Measurements from ENCODE around the gene ITGB4. TPM values are rescaled to one million over a fixed set of nuclear protein-coding genes. Genes with fewer than 3 reads are reported as not detected.
"Not testable (repeated sequence)": the region's sequence is repeated elsewhere in the genome, so short reads cannot be mapped to it uniquely, and the experiment has no call there.

The ITGB4 gene
- total RNA-seq, 2 experiments from 2014 or later, result 0.64 to 1.4 TPM

GRCh38 chr17:75777296-75777922 lies 56.1 kb downstream of the ITGB4 start:
- peak overlapping the region; percentile 90 for H3K27ac Mint-ChIP-seq
- H3K27me3 Mint-ChIP-seq, result peaks cover 6% of the 10 kb centered on the region
- H3K4me3 Mint-ChIP-seq, result peak overlapping the region; percentile 92
- H3K9me3 Mint-ChIP-seq, result no peaks in the 10 kb centered on the region
- peaks cover 34% of the 10 kb centered on the region for H3K4me1 Mint-ChIP-seq
- no peak for DNase-seq
- peaks cover 39% of the 10 kb centered on the region for H3K36me3 Mint-ChIP-seq

GRCh38 chr17:75778066-75778860 lies 57.0 kb downstream of the ITGB4 start:
- H3K27me3 Mint-ChIP-seq, DNase-seq, H3K9me3 Mint-ChIP-seq: not testable (repeated sequence)
- H3K4me3 Mint-ChIP-seq, result peak overlapping the region; percentile 92
- H3K4me1 Mint-ChIP-seq, result peaks cover 41% of the 10 kb centered on the region
- H3K36me3 Mint-ChIP-seq, result peaks cover 39% of the 10 kb centered on the region
- peak overlapping the region; percentile 90 for H3K27ac Mint-ChIP-seq

GRCh38 chr17:75778861-75779249 lies 57.6 kb downstream of the ITGB4 start:
- no peak for DNase-seq
- H3K27ac Mint-ChIP-seq, result peak overlapping the region; percentile 90
- peaks cover 46% of the 10 kb centered on the region for H3K4me1 Mint-ChIP-seq
- peak overlapping the region; percentile 92 for H3K4me3 Mint-ChIP-seq
- H3K36me3 Mint-ChIP-seq, result peaks cover 39% of the 10 kb centered on the region
- peaks cover 1% of the 10 kb centered on the region for H3K9me3 Mint-ChIP-seq
- H3K27me3 Mint-ChIP-seq, result peaks cover 6% of the 10 kb centered on the region

- Mint-ChIP-seq H3K36me3 (peaks cover 39% of the 10 kb centered on the region), H3K27ac (peak overlapping the region; percentile 99), H3K4me3 (peak overlapping the region; percentile 92), H3K4me1 (peaks cover 49% of the 10 kb centered on the region), H3K27me3 (peaks cover 6% of the 10 kb centered on the region), H3K9me3 (peaks cover 1% of the 10 kb centered on the region)
- peak; percentile 91 for DNase-seq
These were observed 58.2 kb downstream of the ITGB4 start for GRCh38 chr17:75779250-75779986.

- peaks cover 52% of the 10 kb centered on the region for H3K4me1 Mint-ChIP-seq
- H3K27ac Mint-ChIP-seq, result peak overlapping the region; percentile 99
- no peak for DNase-seq
- H3K36me3 Mint-ChIP-seq, result peaks cover 38% of the 10 kb centered on the region
- H3K4me3 Mint-ChIP-seq, result peak overlapping the region; percentile 92
- peaks cover 6% of the 10 kb centered on the region for H3K27me3 Mint-ChIP-seq
- H3K9me3 Mint-ChIP-seq, result peaks cover 1% of the 10 kb centered on the region
These were observed 59.0 kb downstream of the ITGB4 start for GRCh38 chr17:75779987-75780889.

GRCh38 chr17:75783069-75783783 lies 62.0 kb downstream of the ITGB4 start:
- no peak for DNase-seq
- Mint-ChIP-seq H3K27me3 (peaks cover 6% of the 10 kb centered on the region), H3K27ac (peak overlapping the region; percentile 99), H3K4me1 (peaks cover 44% of the 10 kb centered on the region), H3K9me3 (peaks cover 1% of the 10 kb centered on the region), H3K4me3 (peak overlapping the region; percentile 88), H3K36me3 (peaks cover 13% of the 10 kb centered on the region)

GRCh38 chr17:75783803-75784472 lies 62.7 kb downstream of the ITGB4 start:
- DNase-seq, result peak; percentile 25
- H3K4me1 Mint-ChIP-seq, result peaks cover 44% of the 10 kb centered on the region
- H3K9me3 Mint-ChIP-seq, result peaks cover 1% of the 10 kb centered on the region
- H3K36me3 Mint-ChIP-seq, result peaks cover 6% of the 10 kb centered on the region
- peak overlapping the region; percentile 88 for H3K4me3 Mint-ChIP-seq
- H3K27ac Mint-ChIP-seq, result peak overlapping the region; percentile 99
- peaks cover 6% of the 10 kb centered on the region for H3K27me3 Mint-ChIP-seq

GRCh38 chr17:75784473-75785015 lies 63.3 kb downstream of the ITGB4 start, which contains the start of gene UNK:
Gene UNK (plus strand): TSS chr17:75784806. CDS start chr17:75784881, 75 bp downstream.
- Mint-ChIP-seq H3K4me3 (peak within 1 kb of the TSS; percentile 88), H3K4me1 (peaks cover 44% of the 10 kb centered on the region), H3K9me3 (peaks cover 1% of the 10 kb centered on the region), H3K27ac (peak within 1 kb of the TSS; percentile 99), H3K36me3 (peaks cover 4% of the 10 kb centered on the region), H3K27me3 (peaks cover 5% of the 10 kb centered on the region)
- peak; percentile 95 for DNase-seq

GRCh38 chr17:75785016-75785890 lies 64.0 kb downstream of the ITGB4 start:
- peak overlapping the region; percentile 88 for H3K4me3 Mint-ChIP-seq
- H3K4me1 Mint-ChIP-seq, result peaks cover 37% of the 10 kb centered on the region
- DNase-seq, result peak; percentile 90
- H3K9me3 Mint-ChIP-seq, result peaks cover 1% of the 10 kb centered on the region
- peak overlapping the region; percentile 99 for H3K27ac Mint-ChIP-seq
- H3K27me3 Mint-ChIP-seq, result no peaks in the 10 kb centered on the region
- H3K36me3 Mint-ChIP-seq, result peaks cover 3% of the 10 kb centered on the region

- peaks cover 8% of the 10 kb centered on the region for H3K36me3 Mint-ChIP-seq
- peaks cover 35% of the 10 kb centered on the region for H3K4me1 Mint-ChIP-seq
- DNase-seq, result no peak
- H3K27ac Mint-ChIP-seq, result no peak overlapping the region
- no peaks in the 10 kb centered on the region for H3K27me3 Mint-ChIP-seq
- no peaks in the 10 kb centered on the region for H3K9me3 Mint-ChIP-seq
- no peak overlapping the region for H3K4me3 Mint-ChIP-seq
These were observed 70.0 kb downstream of the ITGB4 start for GRCh38 chr17:75791254-75791653.

- Mint-ChIP-seq H3K9me3 (no peaks in the 10 kb centered on the region), H3K36me3 (peaks cover 6% of the 10 kb centered on the region), H3K4me1 (peaks cover 26% of the 10 kb centered on the region), H3K4me3 (no peak overlapping the region), H3K27ac (peak overlapping the region; percentile 42), H3K27me3 (no peaks in the 10 kb centered on the region)
- DNase-seq, result no peak
These were observed 72.2 kb downstream of the ITGB4 start for GRCh38 chr17:75793460-75793859.

- no peak overlapping the region for H3K27ac Mint-ChIP-seq
These were observed 74.8 kb downstream of the ITGB4 start for GRCh38 chr17:75795820-75796607.

More at GRCh38 chr17:75795820-75796607, 74.8 kb downstream of the ITGB4 start:
- peaks cover 6% of the 10 kb centered on the region for H3K36me3 Mint-ChIP-seq
- peaks cover 24% of the 10 kb centered on the region for H3K4me1 Mint-ChIP-seq
- H3K9me3 Mint-ChIP-seq, result no peaks in the 10 kb centered on the region
- H3K4me3 Mint-ChIP-seq, result no peak overlapping the region
- H3K27me3 Mint-ChIP-seq, result no peaks in the 10 kb centered on the region
- no peak for DNase-seq

All from activated naive CD8-positive, alpha-beta T cell treated with anti-CD3 and anti-CD28 coated beads for 36 hours (primary cell).